PC-3 (cell line): Measurements from ENCODE around the gene TENT5C. TPM values are rescaled to one million over a fixed set of nuclear protein-coding genes. Genes with fewer than 3 reads are reported as not detected.

Experiments
- ATAC-seq: fragments of 200-7000 bp; cut with Tn5 transposase; 2 replicates; pipeline ENCODE4 v1.9.1; 2020; ENCODE audit warnings: mild to moderate bottlenecking, moderate library complexity
- BruUV-seq: library from RNA; stranded (reverse); fragments of 400-500 nt; replicated peaks from 2 replicates; lab custom pipeline; 2021; lab: Mats Ljungman, UMichigan
- CTCF ChIA-PET: fragments of 300-600 bp; sonication (Branson Sonifier 250); formaldehyde crosslinking; loops from one replicate; lab custom pipeline; 2022; ENCODE audit warnings: antibody characterized with exemption; lab: Charles Lee
- POLR2A ChIA-PET: fragments of 300-600 bp; sonication (Branson Sonifier 250); formaldehyde crosslinking; loops from one replicate; lab custom pipeline; 2022; ENCODE audit warnings: antibody characterized with exemption; ENCODE audit not compliant: unreplicated experiment; lab: Charles Lee
- DNase-seq: peaks from one replicate; pipeline ENCODE4 v3.0.0-alpha.2; 2015
- H2AFZ ChIP-seq: fragments of 300-600 bp; sonication (generic); 2 replicates; pipeline ENCODE4 v1.6.0; 2016; ENCODE audit warnings: antibody characterized with exemption, low read length
- H3F3A ChIP-seq: fragments of 300-600 bp; sonication (generic); one replicate; pipeline ENCODE4 v1.6.0; 2017; ENCODE audit warnings: antibody characterized with exemption, low read length, control low read depth, mild to moderate bottlenecking; ENCODE audit not compliant: unreplicated experiment
- H3K27ac ChIP-seq: fragments of 300-600 bp; sonication (generic); 2 replicates; pipeline ENCODE4 v1.5.1; 2016; ENCODE audit warnings: mild to moderate bottlenecking, low read length
- H3K27me3 ChIP-seq: fragments of 300-600 bp; sonication (generic); 2 replicates; pipeline ENCODE4 v1.6.1; 2016; ENCODE audit warnings: low read length, mixed read lengths
- H3K36me3 ChIP-seq: fragments of 300-600 bp; sonication (generic); 2 replicates; pipeline ENCODE4 v1.6.1; 2016; ENCODE audit warnings: low read depth, mixed run types, low read length, mixed read lengths
- H3K4me1 ChIP-seq: fragments of 300-600 bp; sonication (generic); 2 replicates; pipeline ENCODE4 v1.5.1; 2016; ENCODE audit warnings: low read length; ENCODE audit not compliant: insufficient read depth
- H3K4me2 ChIP-seq: fragments of 300-600 bp; sonication (generic); 2 replicates; pipeline ENCODE4 v1.6.0; 2016; ENCODE audit warnings: low read length
- H3K4me3 ChIP-seq: fragments of 300-600 bp; sonication (generic); 2 replicates; pipeline ENCODE4 v1.5.1; 2016; ENCODE audit warnings: mild to moderate bottlenecking, low read length, mixed read lengths
- H3K79me2 ChIP-seq: fragments of 300-600 bp; sonication (generic); 2 replicates; pipeline ENCODE4 v1.6.1; 2017; ENCODE audit warnings: low read length, mixed read lengths
- H3K9ac ChIP-seq: fragments of 300-600 bp; sonication (generic); 2 replicates; pipeline ENCODE4 v1.6.0; 2016; ENCODE audit warnings: mild to moderate bottlenecking, low read length
- H3K9me2 ChIP-seq: fragments of 300-600 bp; sonication (generic); replicated peaks from 2 replicates; pipeline ENCODE4 v1.6.1; 2016; ENCODE audit warnings: mixed run types, low read length, mixed read lengths
- H3K9me3 ChIP-seq: fragments of 300-600 bp; sonication (generic); 2 replicates; pipeline ENCODE4 v1.6.1; 2016; ENCODE audit warnings: low read length, mixed read lengths
- H4K20me1 ChIP-seq: fragments of 300-600 bp; sonication (generic); 2 replicates; pipeline ENCODE4 v1.6.1; 2016; ENCODE audit warnings: low read length, mixed read lengths
- CTCF ChIP-seq: fragments of 300-600 bp; sonication (generic); conservative IDR thresholded peaks from 2 replicates; pipeline ENCODE4 v1.5.1; 2017; ENCODE audit warnings: antibody characterized with exemption, low read depth, mild to moderate bottlenecking, low read length
- EZH2 ChIP-seq: fragments of 300-600 bp; sonication (generic); IDR thresholded peaks from one replicate; pipeline ENCODE4 v1.6.1; 2017; ENCODE audit warnings: antibody characterized with exemption, mild to moderate bottlenecking, low read length; ENCODE audit not compliant: unreplicated experiment
- EZH2phosphoT487 ChIP-seq: fragments of 300-600 bp; sonication (generic); IDR thresholded peaks from 2 replicates; pipeline ENCODE4 v1.6.1; 2018; ENCODE audit warnings: mild to moderate bottlenecking, antibody characterized with exemption, low read length, borderline replicate concordance
- intact Hi-C: fragments of 100-400 bp; cut with micrococcal nuclease; formaldehyde crosslinking; loops from 2 replicates; pipeline ENCODE4 v1.9.0; 2023
- total RNA-seq: library from RNA; depleted of rRNA; stranded (reverse); fragments of >200 nt; gene quantifications from 2 replicates; pipeline ENCODE4 v1.2.3, GENCODE V29; 2014

Gene TENT5C
- total RNA-seq, 1 experiment from 2014 or later: 2.4 TPM

- Histone ChIP-seq H3K9me3 (no peaks in the 10 kb centered on the region), H3K4me3 (no peak overlapping the region), H3F3A (peaks cover 6% of the 10 kb centered on the region), H3K27ac (no peak overlapping the region), H3K4me2 (no peak overlapping the region), H3K36me3 (no peaks in the 10 kb centered on the region), H3K9ac (no peak overlapping the region), H3K4me1 (peaks cover 45% of the 10 kb centered on the region), H3K79me2 (no peaks in the 10 kb centered on the region), H2AFZ (no peak overlapping the region), H3K27me3 (no peaks in the 10 kb centered on the region), H3K9me2 (no peaks in the 10 kb centered on the region), H4K20me1 (no peaks in the 10 kb centered on the region)
- BruUV-seq: no TSS peak
- ChIA-PET POLR2A (no interaction called here), CTCF (no interaction called here)
- ATAC-seq (no peak), DNase-seq (no peak)
- intact Hi-C loops: no loop called here
- TF ChIP-seq EZH2 (no peak), EZH2phosphoT487 (no peak), CTCF (no peak)
Observed at GRCh38 chr1:117634631-117635030, 28.8 kb downstream of the TENT5C start.

DNA sequence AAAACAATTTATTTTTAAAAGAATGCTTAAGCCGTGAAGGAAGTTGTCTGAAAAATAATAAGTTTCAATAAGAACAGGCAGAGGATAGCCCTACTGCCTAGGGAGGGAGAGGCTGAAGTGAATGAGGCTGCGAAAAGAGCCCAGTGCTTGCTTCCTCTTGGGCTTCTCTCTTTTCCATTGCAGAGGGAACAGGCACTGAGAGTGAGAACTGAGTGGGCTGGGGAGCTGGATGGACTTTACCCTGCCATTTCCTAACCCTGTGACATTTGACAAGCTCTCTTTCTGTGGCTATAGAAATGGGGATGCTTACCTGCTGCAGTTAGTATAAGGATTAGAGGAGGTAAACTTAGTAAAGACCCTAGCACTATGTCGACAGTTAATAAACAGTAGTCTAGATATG, 30.0 kb downstream of the TENT5C start:
- ATAC-seq: no peak
- H3K27me3 ChIP-seq: no peaks in the 10 kb centered on the region
- no peaks in the 10 kb centered on the region for H3K79me2 ChIP-seq
- no peak overlapping the region for H2AFZ ChIP-seq
- peaks cover 34% of the 10 kb centered on the region for H3K4me1 ChIP-seq
- ChIA-PET POLR2A (no interaction called here), CTCF (no interaction called here)
- intact Hi-C loops: no loop called here
- no peaks in the 10 kb centered on the region for H3K9me2 ChIP-seq
- no peak overlapping the region for H3K4me3 ChIP-seq
- peaks cover 6% of the 10 kb centered on the region for H3F3A ChIP-seq
- H3K36me3 ChIP-seq: no peaks in the 10 kb centered on the region
- BruUV-seq: no TSS peak
- no peak for DNase-seq
- TF ChIP-seq EZH2phosphoT487 (no peak), EZH2 (no peak), CTCF (no peak)
- H3K9ac ChIP-seq: no peak overlapping the region
- no peaks in the 10 kb centered on the region for H4K20me1 ChIP-seq
- H3K4me2 ChIP-seq: no peak overlapping the region
- no peak overlapping the region for H3K27ac ChIP-seq
- H3K9me3 ChIP-seq: no peaks in the 10 kb centered on the region

- no peak overlapping the region for H3K9ac ChIP-seq
- H2AFZ ChIP-seq: no peak overlapping the region
- H3K4me3 ChIP-seq: no peak overlapping the region
- peaks cover 2% of the 10 kb centered on the region for H3F3A ChIP-seq
- no peak for TF ChIP-seq CTCF
- no peak for TF ChIP-seq EZH2
- no peak for TF ChIP-seq EZH2phosphoT487
- ATAC-seq (no peak), DNase-seq (no peak)
- H3K79me2 ChIP-seq: no peaks in the 10 kb centered on the region
- no peak overlapping the region for H3K4me2 ChIP-seq
- H3K4me1 ChIP-seq: peaks cover 24% of the 10 kb centered on the region
- BruUV-seq: no TSS peak
- ChIA-PET CTCF (no interaction called here), POLR2A (interaction anchor here (0.6 kb wide), 1 partner anchor 435 kb away, joined by 4 read pairs; no protein-coding TSS in a partner anchor)
- H3K27me3 ChIP-seq: no peaks in the 10 kb centered on the region
- no peaks in the 10 kb centered on the region for H3K9me2 ChIP-seq
- no peaks in the 10 kb centered on the region for H3K9me3 ChIP-seq
- H3K36me3 ChIP-seq: no peaks in the 10 kb centered on the region
- H3K27ac ChIP-seq: no peak overlapping the region
- intact Hi-C loops: no loop called here
- no peaks in the 10 kb centered on the region for H4K20me1 ChIP-seq
Observed at GRCh38 chr1:117636637-117637425, 31.0 kb downstream of the TENT5C start.
